SHP77 treated with DMSO at 0.1 percent for 48 hours (cell line): ENCODE data around the gene ANO1.

Experiments used
- DNase-seq: peaks from one replicate; lab custom pipeline; 2025; lab: John Stamatoyannopoulos, UW

The ANO1 gene

GRCh38 chr11:70138403-70138802 lies 60.3 kb downstream of the ANO1 start:
- DNase-seq: no peak

- DNase-seq: no peak
Observed at GRCh38 chr11:70139785-70140410, 61.8 kb downstream of the ANO1 start.

- no peak for DNase-seq
Observed at GRCh38 chr11:70140711-70141485, 62.8 kb downstream of the ANO1 start.

- no peak for DNase-seq
Observed at GRCh38 chr11:70141486-70142220, 63.5 kb downstream of the ANO1 start.

- DNase-seq: no peak
Observed at GRCh38 chr11:70142221-70142875, 64.2 kb downstream of the ANO1 start.

GRCh38 chr11:70144262-70144661 lies 66.1 kb downstream of the ANO1 start:
- no peak for DNase-seq

- DNase-seq: no peak
Observed at GRCh38 chr11:70145071-70145470, 67.0 kb downstream of the ANO1 start.

GRCh38 chr11:70145841-70146240 lies 67.7 kb downstream of the ANO1 start:
- DNase-seq: no peak

- DNase-seq: no peak
Observed at GRCh38 chr11:70146299-70146698, 68.2 kb downstream of the ANO1 start.

- DNase-seq: no peak
Observed at GRCh38 chr11:70146895-70147520, 68.9 kb downstream of the ANO1 start.

GRCh38 chr11:70147668-70148067 lies 69.6 kb downstream of the ANO1 start:
- no peak for DNase-seq

- no peak for DNase-seq
Observed at GRCh38 chr11:70151671-70152070, 73.6 kb downstream of the ANO1 start.

- no peak for DNase-seq
Observed at GRCh38 chr11:70153133-70153727, 75.1 kb downstream of the ANO1 start.

- DNase-seq: no peak
Observed at GRCh38 chr11:70155386-70155785, 77.3 kb downstream of the ANO1 start.

GRCh38 chr11:70156291-70157037 lies 78.3 kb downstream of the ANO1 start:
- no peak for DNase-seq

- DNase-seq: peak; percentile 19
Observed at GRCh38 chr11:70158201-70158600, 80.1 kb downstream of the ANO1 start.

GRCh38 chr11:70158757-70159389 lies 80.8 kb downstream of the ANO1 start:
- DNase-seq: no peak

GRCh38 chr11:70159627-70160570 lies 81.8 kb downstream of the ANO1 start:
- no peak for DNase-seq

- no peak for DNase-seq
Observed at GRCh38 chr11:70161043-70161625, 83.0 kb downstream of the ANO1 start.
